Measurements from ENCODE around the gene C11orf24.

The C11orf24 gene

DNA sequence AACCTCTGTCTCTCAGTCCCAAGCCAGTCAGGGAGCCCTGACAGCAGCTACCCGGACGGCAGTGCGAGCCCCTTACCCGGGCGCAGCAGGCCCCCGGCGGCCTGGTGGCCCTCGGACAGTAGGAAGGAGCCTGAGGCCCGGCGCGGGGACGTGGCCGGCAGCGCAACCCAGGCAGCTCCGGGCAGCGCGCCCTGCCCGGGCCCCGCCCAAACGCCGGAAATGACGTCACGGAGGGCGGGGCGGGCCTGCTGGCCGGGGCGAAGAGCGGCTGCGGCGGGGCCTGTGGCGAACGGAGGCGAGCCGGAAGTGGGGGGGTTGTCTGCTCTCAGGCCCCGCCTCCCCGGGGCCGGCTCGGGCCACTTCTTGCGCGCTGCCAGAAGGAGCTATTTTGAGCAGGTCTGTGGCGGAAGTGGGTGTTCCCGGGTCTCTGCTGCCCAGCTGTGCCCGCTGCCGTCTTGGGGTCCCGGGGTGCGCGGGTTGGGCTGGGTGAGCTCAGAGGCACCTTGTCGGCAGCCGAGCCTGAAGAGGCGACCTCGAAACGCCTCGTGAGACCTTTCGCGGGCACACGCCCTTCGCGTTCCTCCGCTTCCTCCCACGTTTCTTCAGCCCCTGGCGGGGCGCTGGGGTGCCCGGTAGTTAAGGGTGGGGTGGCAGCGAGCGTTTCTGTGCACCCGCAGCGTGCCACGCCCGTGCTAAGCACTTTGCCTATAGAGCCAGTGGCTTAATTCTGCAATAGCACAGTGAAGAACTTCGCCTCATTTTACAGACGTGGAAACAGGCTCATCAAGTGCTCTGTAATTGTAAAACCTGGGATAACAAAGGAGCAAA lies at the start of gene C11orf24:
C11orf24 (minus strand) TSS at position 193 of the 828 bp plus-strand sequence. CDS start 8,206 bp downstream, outside the sequence.
- no peak for TF ChIP-seq JUND (IDR thresholded peaks at IDR 0.05; ENCODE audit: low read depth)
- in situ Hi-C loops (cut with HindIII; ENCODE audit: low pct_unique_long_range_greater_than_20kb, low sequenced_read_pairs): no loop called here
- DNase-seq (ENCODE audit: low read depth in 1 of 2, low spot score in 1 of 2): peak; percentile 97 to 98

DNA sequence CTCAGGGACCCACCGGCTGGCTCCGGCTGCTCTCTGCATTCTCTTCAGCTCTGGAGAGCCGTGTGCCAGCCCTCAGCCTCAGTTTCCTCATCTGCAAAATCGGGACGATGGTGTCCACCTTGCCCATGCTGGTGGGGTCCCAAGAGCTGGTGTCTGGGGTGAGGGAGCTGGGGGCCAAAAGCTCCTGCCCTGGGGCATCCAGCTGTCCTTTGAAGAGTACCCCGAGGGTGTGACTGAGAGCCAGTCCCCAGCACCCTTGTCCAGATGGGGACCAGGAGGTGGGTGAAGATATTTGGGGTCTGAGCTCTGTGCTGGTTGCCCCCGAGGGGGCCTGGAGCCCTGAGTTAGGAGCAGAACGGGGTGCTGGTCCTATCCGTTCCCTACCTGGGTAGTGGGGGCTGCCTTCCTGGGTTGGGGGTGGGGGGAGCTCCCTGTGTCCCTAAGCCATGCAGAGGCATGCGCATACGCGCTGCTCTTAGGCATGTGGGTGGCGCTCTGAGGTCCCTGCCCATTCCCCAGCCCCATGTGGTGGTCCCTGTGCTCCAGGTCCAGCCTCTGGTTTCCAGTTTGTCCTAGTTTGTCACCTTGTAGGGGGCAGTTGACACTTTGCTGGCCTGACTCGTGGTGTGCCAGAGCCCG lies 45.5 kb upstream of the C11orf24 start:
- no peak for DNase-seq (ENCODE audit: low read depth in 1 of 2, low spot score in 1 of 2)
- in situ Hi-C loops (cut with HindIII; ENCODE audit: low pct_unique_long_range_greater_than_20kb, low sequenced_read_pairs): no loop called here
- TF ChIP-seq JUND (IDR thresholded peaks at IDR 0.05; ENCODE audit: low read depth): no peak

DNA sequence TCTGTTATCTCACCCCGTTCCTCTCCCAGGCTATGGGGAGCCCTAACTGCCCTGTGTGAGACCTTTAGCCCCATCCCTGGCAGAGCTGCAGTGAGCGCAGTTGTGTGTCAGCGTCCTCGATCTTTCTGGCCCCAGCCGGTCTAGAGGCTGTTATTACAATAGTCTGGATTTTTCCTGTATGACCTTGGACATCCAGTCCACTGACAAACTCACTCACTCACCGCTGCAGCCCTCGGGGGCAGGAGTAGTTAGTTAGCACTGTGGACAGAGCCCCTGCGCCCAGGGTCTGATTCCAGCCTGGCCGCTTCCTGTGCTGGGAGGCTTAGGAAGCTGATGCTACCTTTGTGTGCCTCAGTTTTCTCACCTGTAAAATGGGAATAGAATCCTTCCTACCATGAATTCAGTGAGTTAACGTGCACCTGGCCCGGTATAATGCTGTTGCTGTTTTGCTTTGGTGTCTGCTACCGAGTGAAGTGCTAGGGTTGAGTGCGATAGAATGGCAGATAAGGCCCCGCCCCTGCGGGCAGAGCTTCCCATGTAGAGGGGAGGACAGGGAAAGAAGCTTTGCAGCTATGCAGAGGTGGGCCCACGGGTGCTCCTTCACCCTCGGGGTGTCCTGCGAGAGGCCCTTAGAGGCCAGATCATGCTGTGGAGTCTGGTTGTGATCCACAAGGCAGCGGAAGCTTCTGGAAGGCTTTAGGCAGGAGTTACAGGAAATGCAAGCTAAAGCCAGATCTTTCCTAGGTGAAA lies 43.6 kb upstream of the C11orf24 start:
- no peak for TF ChIP-seq JUND (IDR thresholded peaks at IDR 0.05; ENCODE audit: low read depth)
- no peak for DNase-seq (ENCODE audit: low read depth in 1 of 2, low spot score in 1 of 2)
- in situ Hi-C loops (cut with HindIII; ENCODE audit: low pct_unique_long_range_greater_than_20kb, low sequenced_read_pairs): no loop called here

DNA sequence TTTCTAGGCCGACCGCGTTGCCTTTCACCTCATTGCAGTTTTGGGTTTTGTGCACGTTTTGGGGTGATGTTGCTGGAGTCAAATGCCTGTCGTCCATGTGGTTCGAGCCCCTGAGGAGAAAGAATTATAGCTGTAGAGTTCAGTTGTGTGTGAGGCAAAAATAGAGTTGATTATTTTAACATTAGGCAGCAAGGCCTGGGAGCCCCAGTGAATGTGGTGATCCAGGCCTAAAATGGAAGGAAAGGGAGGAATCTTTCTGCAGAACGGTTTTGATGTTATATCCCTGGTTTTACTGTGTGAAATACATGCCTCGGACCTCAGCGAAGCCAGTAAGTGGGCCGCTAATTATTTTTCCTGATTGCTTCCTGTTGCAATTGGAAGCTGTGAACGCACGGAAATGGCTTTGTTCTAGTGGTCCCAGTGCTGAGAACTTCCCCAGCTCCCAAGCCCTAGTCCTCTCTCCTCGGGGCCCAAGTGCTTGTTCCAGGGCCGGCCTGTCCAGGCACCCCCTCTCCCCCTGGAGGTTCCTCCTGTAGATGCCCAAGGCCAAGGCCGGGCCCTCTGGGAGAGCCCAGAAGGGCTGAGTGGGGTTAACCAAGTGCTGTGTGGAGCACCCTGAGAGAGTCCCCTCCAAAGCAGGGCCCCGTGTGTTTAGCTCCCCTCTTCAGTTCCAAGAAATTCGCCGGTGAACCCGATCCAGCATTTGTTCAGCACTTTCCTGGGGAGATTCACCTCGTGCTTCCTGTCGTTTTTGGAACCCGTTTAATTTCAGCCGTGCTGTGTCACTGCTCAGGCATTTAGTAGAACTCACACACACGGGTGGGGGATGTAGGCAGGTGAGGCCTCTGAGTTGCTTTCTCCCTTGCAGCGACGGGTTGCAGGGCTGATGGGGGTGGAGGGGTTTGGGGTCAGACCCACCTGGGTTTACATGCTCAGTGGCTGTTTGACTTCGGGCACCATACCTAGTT lies 42.7 kb upstream of the C11orf24 start:
- TF ChIP-seq JUND (IDR thresholded peaks at IDR 0.05; ENCODE audit: low read depth): no peak
- peak; percentile 71 to 81 for DNase-seq (ENCODE audit: low read depth in 1 of 2, low spot score in 1 of 2)
- in situ Hi-C loops (cut with HindIII; ENCODE audit: low pct_unique_long_range_greater_than_20kb, low sequenced_read_pairs): no loop called here

DNA sequence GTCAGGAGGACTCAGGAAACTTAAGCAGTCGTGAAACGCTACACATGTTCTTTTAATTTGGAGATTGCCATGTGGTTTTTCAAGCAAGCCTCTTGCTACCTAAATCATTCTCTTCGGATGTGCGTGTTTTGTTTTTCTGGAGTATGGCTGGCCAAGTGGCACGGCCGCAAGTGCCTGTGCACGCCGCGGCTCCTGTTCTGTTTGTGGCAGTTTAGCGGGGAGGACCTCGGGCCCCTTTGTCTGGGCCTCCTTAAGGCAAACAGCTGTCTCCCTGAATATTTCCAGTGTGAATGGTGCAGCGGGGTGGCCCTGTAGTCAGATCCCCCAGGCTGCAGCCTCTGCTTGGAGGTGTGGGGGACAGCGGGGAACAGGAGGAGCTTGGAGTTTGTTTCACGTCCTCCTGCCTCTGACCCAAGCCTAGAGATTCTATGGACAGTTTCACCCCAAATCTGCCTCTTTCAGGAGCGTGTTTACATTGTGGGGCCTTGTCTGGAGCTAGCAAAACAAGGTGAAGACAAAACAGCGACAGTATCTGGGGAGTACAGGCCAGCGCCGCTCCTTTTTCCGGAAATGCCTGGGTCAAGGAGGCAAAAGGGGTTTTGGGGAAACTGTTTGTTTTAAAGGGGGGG lies 41.9 kb upstream of the C11orf24 start:
- peak in 1 of 2 experiments; percentile 53 for DNase-seq (ENCODE audit: low read depth in 1 of 2, low spot score in 1 of 2)
- no peak for TF ChIP-seq JUND (IDR thresholded peaks at IDR 0.05; ENCODE audit: low read depth)
- in situ Hi-C loops (cut with HindIII; ENCODE audit: low pct_unique_long_range_greater_than_20kb, low sequenced_read_pairs): no loop called here

DNA sequence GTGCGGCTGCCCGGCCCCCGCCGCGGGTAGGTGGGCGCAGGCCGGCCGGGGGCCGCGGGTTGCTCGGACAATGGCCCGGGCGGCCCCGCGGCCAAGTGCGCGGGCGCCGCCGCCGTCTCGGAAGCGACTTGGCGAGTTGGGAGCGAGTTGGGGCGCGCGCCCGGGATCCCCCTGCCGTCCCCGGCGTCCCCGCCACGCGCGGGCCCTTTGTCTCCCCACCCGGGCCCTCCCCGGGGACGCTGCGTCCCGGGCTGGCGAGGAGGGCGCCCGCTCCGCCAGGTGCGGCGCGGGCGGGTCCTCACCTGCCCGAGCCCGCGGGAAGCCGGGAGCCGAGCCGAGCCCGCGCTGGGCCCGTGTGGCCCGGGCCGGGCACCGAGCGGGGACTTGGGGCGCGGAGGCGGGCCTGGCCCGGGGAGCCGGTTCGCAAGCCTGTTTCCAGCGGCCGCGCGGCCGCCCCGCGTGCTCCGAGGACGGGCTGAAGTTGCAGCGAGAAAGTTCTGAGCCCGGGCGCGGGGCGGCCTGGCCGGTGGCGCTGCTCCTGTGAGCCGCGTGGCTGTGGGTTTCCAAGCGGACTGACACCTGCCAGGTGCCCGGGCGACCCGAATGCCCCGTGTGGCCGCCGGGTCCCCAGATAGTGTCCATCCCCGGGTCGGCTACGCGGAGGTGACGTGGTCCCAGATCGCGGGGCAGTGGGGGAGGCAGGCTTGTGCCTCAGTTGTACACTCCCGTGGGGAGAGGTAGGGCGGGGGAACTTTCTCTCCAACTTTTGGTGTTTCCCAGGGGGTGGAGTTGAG lies 41.2 kb upstream of the C11orf24 start:
- no peak for TF ChIP-seq JUND (IDR thresholded peaks at IDR 0.05; ENCODE audit: low read depth)
- in situ Hi-C loops (cut with HindIII; ENCODE audit: low pct_unique_long_range_greater_than_20kb, low sequenced_read_pairs): no loop called here
- peak; percentile 51 to 78 for DNase-seq (ENCODE audit: low read depth in 1 of 2, low spot score in 1 of 2)

DNA sequence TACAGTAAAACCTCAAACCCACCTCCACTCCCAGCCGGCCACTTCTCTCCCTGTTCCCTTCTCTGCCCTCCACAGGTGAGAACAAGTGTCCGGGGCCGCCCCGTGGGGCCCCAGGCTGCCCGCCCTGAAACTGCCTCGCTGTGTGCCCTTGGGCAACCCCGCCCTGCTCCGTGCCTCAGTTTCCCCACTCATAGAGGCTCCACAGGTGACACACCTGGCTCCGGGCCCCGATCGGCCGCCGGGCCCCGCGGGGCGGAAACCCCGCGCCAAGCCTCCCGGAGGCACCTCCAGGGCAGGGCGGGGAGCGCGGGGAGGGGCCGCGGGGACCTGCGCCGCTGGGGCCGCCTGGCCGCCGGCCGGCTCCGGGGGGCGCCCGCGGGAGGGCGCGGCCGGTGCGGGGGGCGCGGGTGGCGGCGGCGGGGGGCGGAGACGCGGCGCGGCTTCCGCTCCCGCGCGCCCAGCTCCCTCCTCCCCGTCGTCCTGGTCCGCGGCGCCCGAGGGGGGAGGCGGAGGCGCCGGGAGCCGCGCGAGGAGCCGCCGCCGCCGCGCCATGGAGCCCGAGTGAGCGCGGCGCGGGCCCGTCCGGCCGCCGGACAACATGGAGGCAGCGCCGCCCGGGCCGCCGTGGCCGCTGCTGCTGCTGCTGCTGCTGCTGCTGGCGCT lies 40.5 kb upstream of the C11orf24 start, which contains the start of gene LRP5:
LRP5 (plus strand) TSS at position 475 of the 663 bp plus-strand sequence; CDS start at position 599, 124 bp downstream.
- peak; percentile 57 to 83 for DNase-seq (ENCODE audit: low read depth in 1 of 2, low spot score in 1 of 2)
- in situ Hi-C loops (cut with HindIII; ENCODE audit: low pct_unique_long_range_greater_than_20kb, low sequenced_read_pairs): no loop called here
- TF ChIP-seq JUND (IDR thresholded peaks at IDR 0.05; ENCODE audit: low read depth): no peak

DNA sequence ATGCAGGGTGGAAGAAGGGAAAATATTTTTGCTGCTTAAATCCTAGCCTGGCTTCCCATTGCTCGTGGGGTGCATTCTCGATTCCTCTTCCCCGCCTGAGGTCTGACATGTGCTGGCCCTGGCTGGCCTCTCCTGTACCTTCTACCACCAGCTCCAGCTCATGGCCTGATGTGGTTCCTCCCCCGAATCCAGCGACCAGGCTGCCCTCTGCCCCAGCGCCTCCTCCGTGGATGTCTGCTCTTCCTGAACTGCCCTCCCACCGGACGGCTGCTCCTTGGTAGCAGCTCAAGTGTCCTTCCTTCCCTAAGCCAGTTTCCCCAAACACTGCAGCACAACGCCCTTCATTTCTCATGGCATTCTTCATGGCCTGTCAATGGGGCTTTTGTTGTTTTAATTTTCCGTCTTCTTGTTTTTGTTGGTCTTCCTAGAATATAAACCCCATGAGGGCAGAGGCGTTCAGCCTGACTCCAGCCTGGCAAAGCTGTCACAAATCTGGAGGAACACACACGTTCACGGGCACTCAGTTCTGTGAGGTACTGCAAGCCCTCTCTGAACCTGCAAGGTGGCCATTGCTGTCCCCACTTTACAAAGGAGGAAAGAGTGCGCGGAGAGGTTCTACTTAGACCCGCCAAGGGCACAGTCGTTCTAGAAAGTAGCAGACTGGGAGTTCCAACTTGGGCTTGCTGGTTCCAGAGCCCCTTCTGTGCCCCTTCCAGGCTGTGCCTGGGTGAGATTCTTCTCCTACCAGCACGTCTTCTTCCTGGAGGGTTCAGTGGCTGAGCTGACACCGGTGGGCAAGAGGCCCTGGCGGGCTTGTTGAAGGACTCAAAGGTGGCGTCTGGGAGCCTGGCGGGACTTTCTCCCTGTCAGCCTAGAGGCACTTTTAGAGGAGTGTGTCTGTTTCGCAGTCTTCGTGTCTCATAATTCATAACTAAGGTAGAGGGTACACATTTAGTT lies 39.7 kb upstream of the C11orf24 start:
- no peak for DNase-seq (ENCODE audit: low read depth in 1 of 2, low spot score in 1 of 2)
- in situ Hi-C loops (cut with HindIII; ENCODE audit: low pct_unique_long_range_greater_than_20kb, low sequenced_read_pairs): no loop called here
- no peak for TF ChIP-seq JUND (IDR thresholded peaks at IDR 0.05; ENCODE audit: low read depth)

DNA sequence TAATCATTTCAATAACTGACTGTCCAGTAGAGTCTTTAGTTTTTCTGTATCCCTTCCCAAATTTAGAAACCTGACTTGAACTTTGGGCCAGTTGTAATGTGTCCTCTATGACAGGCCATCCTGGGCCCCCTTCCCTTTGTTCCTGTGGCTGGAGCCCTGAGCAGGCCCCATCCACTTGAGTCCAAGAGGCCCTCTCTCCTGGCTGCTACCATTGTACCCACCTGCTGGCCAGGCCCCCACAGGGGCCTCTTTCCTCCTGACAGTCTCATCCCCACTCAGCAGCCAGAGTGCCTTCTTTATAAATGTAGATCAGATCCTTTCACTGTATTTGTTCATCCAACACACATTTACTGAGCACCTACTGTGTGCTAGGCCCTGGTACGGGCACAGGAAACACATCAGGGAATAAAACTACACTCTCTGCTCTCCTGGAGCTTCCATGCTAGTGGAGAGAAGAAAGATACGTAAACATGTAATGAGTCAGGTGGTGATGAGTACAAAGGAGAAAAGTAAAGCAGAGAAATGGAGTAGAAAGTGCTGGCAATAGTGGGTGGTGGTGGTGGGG lies 37.9 kb upstream of the C11orf24 start:
- DNase-seq (ENCODE audit: low read depth in 1 of 2, low spot score in 1 of 2): no peak
- TF ChIP-seq JUND (IDR thresholded peaks at IDR 0.05; ENCODE audit: low read depth): no peak
- in situ Hi-C loops (cut with HindIII; ENCODE audit: low pct_unique_long_range_greater_than_20kb, low sequenced_read_pairs): no loop called here
